ENCODE results near the gene HIBADH. TPM values are rescaled to one million over a fixed set of nuclear protein-coding genes. Genes with fewer than 3 reads are reported as not detected.

Gene HIBADH
- total and polyA plus RNA-seq, 2 of the 4 experiments (the other 2 are of a cell fraction) = 36.6 to 52.5 TPM

GRCh38 chr7:27520815-27521790 lies 141.6 kb downstream of the HIBADH start (continued):
- TF ChIP-seq, protein P1, sequence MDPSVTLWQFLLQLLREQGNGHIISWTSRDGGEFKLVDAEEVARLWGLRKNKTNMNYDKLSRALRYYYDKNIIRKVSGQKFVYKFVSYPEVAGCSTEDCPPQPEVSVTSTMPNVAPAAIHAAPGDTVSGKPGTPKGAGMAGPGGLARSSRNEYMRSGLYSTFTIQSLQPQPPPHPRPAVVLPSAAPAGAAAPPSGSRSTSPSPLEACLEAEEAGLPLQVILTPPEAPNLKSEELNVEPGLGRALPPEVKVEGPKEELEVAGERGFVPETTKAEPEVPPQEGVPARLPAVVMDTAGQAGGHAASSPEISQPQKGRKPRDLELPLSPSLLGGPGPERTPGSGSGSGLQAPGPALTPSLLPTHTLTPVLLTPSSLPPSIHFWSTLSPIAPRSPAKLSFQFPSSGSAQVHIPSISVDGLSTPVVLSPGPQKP (IDR thresholded peaks at IDR 0.05; ENCODE audit: borderline replicate concordance, low read depth, low read length) = no peak
- TF ChIP-seq NFE2L2 (IDR thresholded peaks at IDR 0.05; ENCODE audit: low read depth, low read length) (no peak), RAD21 (IDR thresholded peaks at IDR 0.05; ENCODE audit: low read length) (no peak)

All from IMR-90 (cell line).